Body of pancreas (tissue), 4 donors: ENCODE data around the gene MPC1L.

Experiments used
- CTCF ChIP-seq, 7 experiments: fragments of 450-650 bp in 4 of 7; fragments of 200-600 bp in 3 of 7; sonication (generic) in 3 of 7; IDR thresholded peaks; one replicate each; pipeline ENCODE4 v1.5.1; 2016 to 2019; ENCODE audit warnings: antibody characterized with exemption in 7 of 7
- POLR2A ChIP-seq, 3 donors: fragments of 450-650 bp; IDR thresholded peaks; one replicate each; pipeline ENCODE4 v1.6.1; 2016; ENCODE audit warnings: antibody characterized with exemption in 3 of 3, mild to moderate bottlenecking in 2 of 3

GRCh38 chrX:40615976-40616375 lies 7.3 kb upstream of the MPC1L start:
- TF ChIP-seq POLR2A (IDR thresholded peaks at IDR 0.05) (no peak), CTCF (IDR thresholded peaks at IDR 0.05) (no peak)
